ENCODE data around the gene WHRN.

The WHRN gene

DNA sequence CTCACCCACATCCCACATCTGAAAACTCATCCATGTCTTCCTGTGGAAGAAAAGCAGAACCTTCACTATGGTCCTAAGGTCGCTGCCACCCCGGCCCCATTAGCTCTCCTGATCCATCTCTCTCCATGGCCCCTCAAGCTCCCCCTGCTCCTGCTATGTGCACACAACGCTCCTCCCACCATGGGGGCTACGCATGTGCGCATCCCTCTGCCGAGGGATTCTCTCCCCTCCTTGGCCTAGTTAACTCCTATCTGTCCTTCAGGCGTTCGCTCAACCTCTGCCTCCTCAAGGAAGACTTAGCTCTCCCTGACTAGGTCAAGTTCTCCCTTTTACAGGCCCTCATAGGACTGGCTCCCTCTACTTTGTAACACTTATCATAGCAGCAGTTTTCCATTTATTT is 127.3 kb downstream of the WHRN start:
- DNase-seq (ENCODE audit: low read depth) = no peak

GRCh38 chr9:114376586-114377445 is 128.5 kb downstream of the WHRN start:
- no peak for DNase-seq (ENCODE audit: low read depth)

DNA sequence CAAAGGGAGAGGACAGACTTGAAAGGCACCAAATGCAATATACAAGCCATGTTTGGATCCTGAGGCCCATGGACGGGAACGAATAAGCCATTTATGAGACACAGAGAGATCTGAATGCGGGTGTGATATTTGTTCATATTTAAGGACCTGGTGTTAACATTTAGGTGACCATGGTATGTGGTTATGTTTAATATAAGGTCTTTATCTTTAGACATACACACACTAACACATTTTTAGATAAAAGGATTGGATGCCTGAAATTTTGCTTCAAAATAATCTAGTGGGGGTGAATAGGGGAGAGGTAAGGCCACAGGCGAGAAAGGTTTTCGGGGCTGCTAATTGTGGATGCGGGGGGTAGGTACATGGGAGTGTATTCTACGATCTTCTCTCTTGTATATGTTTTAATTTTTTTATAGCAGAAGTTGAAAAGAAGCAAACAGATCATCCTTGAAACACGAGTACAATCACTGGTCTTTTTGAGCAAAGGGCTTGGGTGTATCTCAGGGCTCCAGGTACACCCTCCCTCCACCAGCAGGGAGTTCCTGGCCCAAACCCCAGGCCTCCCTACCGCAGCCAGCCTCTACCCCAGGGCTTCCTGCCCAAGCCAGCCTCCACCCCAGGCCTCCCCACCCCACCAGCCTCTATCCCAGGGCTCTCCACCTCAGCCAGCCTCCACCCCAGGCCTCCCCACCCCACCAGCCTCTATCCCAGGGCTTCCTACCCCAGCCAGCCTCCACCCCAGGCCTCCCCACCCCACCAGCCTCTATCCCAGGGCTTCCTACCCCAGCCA is 129.7 kb downstream of the WHRN start:
- DNase-seq (ENCODE audit: low read depth) = no peak

DNA sequence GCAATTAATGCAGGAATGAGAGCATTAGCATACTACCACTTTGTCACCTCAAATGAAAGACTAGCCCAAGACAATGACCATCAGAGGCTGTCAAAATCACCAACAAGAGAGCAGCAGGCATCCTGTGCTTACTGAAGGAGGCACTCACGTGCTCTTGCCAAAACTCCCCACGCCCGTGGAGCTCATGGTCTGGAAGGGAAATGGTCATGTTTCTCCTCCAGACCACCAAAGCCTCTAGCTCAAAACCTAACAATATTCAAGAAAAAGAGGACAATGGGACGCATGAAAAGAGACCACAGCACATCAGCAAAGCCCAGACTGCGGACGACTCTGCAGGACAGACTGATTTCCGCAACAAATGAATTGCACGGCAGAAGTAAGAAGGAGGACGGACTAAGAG is 130.3 kb downstream of the WHRN start:
- no peak for DNase-seq (ENCODE audit: low read depth)

DNA sequence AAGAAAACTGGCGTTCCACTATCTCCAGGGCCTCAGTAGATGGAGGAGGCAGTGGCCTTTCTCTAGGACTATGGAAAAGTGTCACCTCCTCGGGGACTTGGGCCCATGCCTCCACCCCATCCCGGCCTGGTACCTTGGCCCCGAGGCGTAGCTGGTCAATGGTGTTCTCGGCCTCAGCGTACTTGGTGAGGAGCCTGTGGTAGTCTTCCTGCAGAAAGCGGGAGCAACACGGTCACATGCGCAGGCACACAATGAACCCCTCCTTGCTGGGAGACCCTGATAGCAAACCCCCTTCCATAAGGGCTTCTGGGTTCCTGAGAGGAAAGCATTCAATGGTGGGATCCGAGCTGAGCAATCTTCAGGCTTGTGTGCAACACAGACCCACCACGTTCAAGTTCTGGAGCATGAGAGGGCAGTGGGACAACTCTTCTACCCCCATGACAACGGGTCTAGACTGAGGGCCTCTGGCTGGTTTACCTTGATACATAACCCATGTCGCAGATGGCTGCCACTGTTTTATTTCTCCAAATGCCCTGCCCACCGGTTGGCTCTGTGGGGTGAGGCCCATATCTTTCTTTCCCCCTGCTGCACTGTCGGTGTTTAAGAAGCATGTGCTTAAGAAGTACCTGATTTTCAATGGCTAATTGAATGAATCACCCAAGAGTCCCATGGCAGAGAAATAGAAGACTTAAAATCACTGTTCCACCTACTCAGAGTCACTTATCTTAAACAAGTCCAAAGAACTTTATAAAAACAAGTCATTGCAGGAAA is 131.1 kb downstream of the WHRN start:
- DNase-seq (ENCODE audit: low read depth) = no peak

DNA sequence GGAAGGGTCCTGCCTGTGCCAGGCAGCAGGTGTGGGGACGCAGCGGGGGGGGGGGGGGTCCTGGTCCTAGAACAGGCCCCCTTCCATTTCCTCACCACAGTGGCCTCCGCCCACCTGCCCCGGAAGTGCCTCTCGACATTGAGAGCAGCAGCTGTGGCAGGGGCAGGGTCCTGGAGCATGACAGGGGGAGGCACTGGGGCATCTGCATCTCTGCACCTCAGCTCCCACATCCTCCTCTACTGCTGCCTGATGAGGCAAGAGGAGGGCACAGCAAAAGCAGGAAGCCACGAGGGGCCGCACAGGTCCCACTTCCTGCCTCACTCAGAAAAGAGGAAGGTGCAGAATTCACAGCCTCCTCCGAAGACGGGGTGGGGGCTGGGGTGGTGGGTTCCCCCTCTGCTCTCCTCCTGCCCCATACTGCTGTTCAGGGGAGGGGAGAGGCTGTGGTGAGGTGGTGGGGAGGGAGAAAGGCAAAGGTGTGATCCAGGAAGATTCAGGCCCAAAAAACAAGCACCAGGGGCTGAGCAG is 132.3 kb downstream of the WHRN start:
- DNase-seq (ENCODE audit: low read depth) = peak; percentile 58

GRCh38 chr9:114371973-114372917 is 133.0 kb downstream of the WHRN start:
- DNase-seq (ENCODE audit: low read depth) = no peak

DNA sequence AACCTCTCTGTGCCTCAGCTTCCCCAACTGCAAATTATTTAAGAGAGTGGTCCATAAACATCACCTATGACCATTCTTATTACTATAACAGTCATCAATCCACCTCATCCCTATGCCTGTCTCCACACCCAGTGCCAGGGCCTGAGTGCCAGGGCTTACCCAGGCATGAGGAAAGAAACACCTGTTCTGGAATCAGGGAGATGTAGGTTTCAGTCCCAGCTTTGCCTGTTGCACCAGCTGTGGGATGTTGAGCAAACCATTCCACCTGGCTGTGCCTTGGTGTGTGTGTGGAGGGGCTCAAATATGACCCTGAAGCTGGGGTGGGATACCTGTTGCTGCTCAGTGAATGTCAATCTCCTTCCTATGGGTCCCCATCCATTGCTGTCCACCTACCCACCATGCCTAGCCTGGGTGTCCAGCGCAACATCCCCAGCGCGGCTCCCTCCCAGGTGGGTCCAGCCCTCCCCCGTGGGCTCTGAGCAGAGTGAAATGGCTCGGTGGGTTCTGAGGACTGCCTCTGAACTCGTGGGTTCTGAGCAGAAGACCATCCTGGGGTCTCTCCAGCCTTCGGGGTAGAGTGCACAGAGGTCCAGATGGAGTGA is 133.8 kb downstream of the WHRN start:
- DNase-seq (ENCODE audit: low read depth) = no peak

- no peak for DNase-seq (ENCODE audit: low read depth)
These were observed 134.3 kb downstream of the WHRN start for GRCh38 chr9:114370968-114371320.

GRCh38 chr9:114370251-114370967 is 134.9 kb downstream of the WHRN start:
- DNase-seq (ENCODE audit: low read depth) = no peak

GRCh38 chr9:114369216-114370130 is 135.8 kb downstream of the WHRN start:
- no peak for DNase-seq (ENCODE audit: low read depth)

DNA sequence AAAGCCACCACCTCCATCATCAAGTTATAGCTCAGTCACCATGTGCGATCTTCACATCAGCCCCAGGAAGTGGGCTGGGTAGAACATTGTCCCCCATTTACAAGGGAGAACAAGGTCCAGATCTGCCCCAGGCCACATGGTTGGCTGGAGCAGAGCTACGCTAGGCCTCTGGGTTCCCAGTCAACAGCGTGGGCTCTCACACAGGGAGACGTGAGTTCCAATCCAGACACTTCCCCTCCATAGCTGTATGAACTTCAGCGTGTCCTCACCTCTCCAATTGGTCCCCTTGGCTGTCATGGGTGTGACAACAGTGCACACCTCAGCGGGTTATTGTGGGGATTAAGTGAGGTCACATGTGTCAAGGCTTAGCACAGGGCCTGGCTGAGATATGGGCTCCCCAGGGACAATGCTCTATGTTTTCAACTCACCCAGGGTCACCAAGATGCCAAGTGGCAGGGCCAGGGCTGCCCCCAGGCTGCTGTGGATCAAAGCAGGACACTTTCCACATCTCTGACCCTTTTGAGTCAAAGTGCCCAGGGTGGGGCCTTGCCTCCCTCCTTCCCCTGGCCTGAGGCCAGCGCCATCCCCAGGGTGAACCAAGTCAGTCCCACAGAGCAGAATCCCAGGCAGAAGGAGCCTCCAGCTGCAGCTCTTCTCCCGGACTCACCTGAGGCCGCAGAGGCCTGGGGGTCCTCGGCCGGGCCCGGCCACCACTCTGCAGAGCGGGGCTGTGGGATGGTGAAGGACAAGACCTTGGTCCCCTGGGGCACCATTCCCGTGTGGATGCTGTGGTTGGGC is 137.3 kb downstream of the WHRN start:
- no peak for DNase-seq (ENCODE audit: low read depth)

DNA sequence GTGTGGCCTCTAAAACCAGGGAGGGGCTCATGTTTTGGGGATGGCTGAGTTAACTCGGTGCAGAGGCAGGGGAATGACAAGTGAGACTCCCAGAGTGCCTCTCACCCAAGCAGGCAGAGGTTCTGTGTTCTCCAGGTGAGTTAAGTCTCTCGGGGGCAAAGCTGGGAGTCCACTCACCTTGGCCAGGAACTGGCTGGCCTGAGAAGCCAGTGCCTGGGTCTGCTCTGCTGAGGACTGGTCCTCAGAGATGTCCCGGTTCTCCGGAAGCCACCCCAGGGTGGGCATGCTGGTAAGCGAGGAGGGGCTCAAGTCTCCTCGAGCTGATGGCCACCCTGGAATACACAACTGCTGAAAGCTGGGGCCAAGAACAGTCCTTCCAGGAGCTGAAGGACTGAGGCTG is 137.9 kb downstream of the WHRN start:
- no peak for DNase-seq (ENCODE audit: low read depth)

DNA sequence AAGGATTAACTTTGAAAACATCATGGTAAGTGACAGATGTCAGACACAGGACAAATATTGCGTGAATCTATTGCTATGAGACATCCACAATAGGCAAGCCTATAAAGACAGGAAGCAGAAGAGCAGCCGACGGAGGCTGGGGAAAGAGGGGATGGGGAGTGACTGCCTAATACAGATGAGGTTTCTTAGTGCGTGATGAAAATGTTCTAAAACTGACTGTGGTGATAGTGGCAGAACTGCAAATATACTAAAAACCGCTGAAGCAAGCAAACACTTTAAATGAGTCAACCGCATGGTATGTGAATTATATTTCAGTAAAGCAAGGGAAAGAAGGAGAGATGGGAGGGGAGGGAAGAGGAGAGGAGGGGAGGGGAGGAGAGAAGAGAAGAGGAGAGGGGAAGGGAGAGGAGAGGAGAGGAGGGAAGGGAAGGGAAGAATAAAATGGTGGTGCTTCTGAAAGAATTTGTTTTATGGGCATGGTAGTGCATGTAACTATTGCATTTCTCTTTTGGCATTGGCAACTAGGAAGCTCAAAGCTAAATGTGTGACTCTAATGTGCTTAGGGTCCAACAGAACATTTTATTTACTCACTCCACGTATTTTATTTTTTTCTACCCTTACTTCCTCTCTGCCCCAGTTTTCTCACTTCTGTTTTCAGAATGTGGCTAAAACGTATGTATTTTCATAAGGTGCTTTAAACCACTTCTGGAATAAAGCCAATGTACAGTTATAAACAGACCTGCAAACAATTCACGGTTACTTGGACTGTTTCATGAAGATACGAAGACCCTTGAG is 138.7 kb downstream of the WHRN start:
- no peak for DNase-seq (ENCODE audit: low read depth)

GRCh38 chr9:114365194-114365593 is 140.1 kb downstream of the WHRN start:
- DNase-seq (ENCODE audit: low read depth) = no peak

- DNase-seq (ENCODE audit: low read depth) = no peak
These were observed 140.9 kb downstream of the WHRN start for GRCh38 chr9:114364134-114365041.
